Fibroblast of lung (primary cell): ENCODE measurements around the gene CRABP2.

Experiments used
- EZH2 ChIP-seq: IDR thresholded peaks from 2 replicates; pipeline ENCODE4 v1.5.1; 2012; ENCODE audit warnings: low read length, control low read depth, mild to moderate bottlenecking; ENCODE audit errors: missing control alignments
- TF ChIP-seq, protein P1 (sequence below), 2 donors: IDR thresholded peaks in 1 of 2; conservative IDR thresholded peaks in 1 of 2; 1 replicate in 1 of 2; 2 replicates in 1 of 2; pipeline ENCODE4 v1.5.1; 2011 to 2012; ENCODE audit warnings: low read length in 2 of 2, control low read depth in 1 of 2, inconsistent platforms in 1 of 2, low read depth in 1 of 2, mild to moderate bottlenecking in 1 of 2

GRCh38 chr1:156721131-156721530 is 15.7 kb upstream of the CRABP2 start:
- TF ChIP-seq, protein P1, sequence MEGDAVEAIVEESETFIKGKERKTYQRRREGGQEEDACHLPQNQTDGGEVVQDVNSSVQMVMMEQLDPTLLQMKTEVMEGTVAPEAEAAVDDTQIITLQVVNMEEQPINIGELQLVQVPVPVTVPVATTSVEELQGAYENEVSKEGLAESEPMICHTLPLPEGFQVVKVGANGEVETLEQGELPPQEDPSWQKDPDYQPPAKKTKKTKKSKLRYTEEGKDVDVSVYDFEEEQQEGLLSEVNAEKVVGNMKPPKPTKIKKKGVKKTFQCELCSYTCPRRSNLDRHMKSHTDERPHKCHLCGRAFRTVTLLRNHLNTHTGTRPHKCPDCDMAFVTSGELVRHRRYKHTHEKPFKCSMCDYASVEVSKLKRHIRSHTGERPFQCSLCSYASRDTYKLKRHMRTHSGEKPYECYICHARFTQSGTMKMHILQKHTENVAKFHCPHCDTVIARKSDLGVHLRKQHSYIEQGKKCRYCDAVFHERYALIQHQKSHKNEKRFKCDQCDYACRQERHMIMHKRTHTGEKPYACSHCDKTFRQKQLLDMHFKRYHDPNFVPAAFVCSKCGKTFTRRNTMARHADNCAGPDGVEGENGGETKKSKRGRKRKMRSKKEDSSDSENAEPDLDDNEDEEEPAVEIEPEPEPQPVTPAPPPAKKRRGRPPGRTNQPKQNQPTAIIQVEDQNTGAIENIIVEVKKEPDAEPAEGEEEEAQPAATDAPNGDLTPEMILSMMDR (conservative IDR thresholded peaks at IDR 0.05 in 1 of 2, IDR thresholded peaks at IDR 0.05 in 1 of 2; ENCODE audit: low read depth in 1 of 2, low read length in 2 of 2), result no peak
- TF ChIP-seq EZH2, result no peak
